ENCODE data around the gene CCR7. TPM values are rescaled to one million over a fixed set of nuclear protein-coding genes. Genes with fewer than 3 reads are reported as not detected.
A peak's percentile ranks its signal among the peaks of the same experiment; 100 is the strongest.

The CCR7 gene
- total and polyA plus RNA-seq, 8 donors, result 0.07 to 0.82 (median 0.09) TPM; not detected in 3

- no peaks in the 10 kb centered on the region for H3K9me3 ChIP-seq
- DNase-seq, result peak in 3 of 6 donors; percentile 12 to 34 (median 31)
- no peak for FAIRE-seq
These were observed 6.2 kb downstream of the CCR7 start for GRCh38 chr17:40558890-40559563.

GRCh38 chr17:40558300-40558889 lies 6.9 kb downstream of the CCR7 start:
- Histone ChIP-seq H3K27ac (no peak overlapping the region), H3K27me3 (no peaks in the 10 kb centered on the region), H3K4me3 (no peak overlapping the region), H3K9me3 (no peaks in the 10 kb centered on the region), H3K4me1 (peaks cover 0 to 3% (median 0%) of the 10 kb centered on the region in 3 donors), H3K36me3 (no peaks in the 10 kb centered on the region)
- DNase-seq (peak in 1 of 6 donors; percentile 34), FAIRE-seq (no peak), ATAC-seq (no peak)
- intact Hi-C loops (cut with DNase I), result loop anchor here in 1 of 3 donors (10.0 kb wide), 1 partner anchor 194 kb away; the partner anchor contains the start of gene GJD3
- no peak for TF ChIP-seq CTCF (IDR thresholded peaks at IDR 0.05)
- 65 to 70% methylated on average over 9 of the region's 9 CpGs for WGBS, 2 donors

More at GRCh38 chr17:40558890-40559563, 6.2 kb downstream of the CCR7 start:
- intact Hi-C loops (cut with DNase I), result loop anchor here in 1 of 3 donors (10.0 kb wide), 1 partner anchor 194 kb away; the partner anchor contains the start of gene GJD3
- peaks cover 0 to 3% (median 0%) of the 10 kb centered on the region in 3 donors for H3K4me1 ChIP-seq
- no peak for TF ChIP-seq CTCF (IDR thresholded peaks at IDR 0.05)
- 71 to 86% methylated on average over 10 of the region's 10 CpGs for WGBS, 2 donors
- H3K4me3 ChIP-seq, result no peak overlapping the region
- no peak overlapping the region for H3K27ac ChIP-seq
- H3K36me3 ChIP-seq, result no peaks in the 10 kb centered on the region
- ATAC-seq, result no peak
- H3K27me3 ChIP-seq, result no peaks in the 10 kb centered on the region

DNA sequence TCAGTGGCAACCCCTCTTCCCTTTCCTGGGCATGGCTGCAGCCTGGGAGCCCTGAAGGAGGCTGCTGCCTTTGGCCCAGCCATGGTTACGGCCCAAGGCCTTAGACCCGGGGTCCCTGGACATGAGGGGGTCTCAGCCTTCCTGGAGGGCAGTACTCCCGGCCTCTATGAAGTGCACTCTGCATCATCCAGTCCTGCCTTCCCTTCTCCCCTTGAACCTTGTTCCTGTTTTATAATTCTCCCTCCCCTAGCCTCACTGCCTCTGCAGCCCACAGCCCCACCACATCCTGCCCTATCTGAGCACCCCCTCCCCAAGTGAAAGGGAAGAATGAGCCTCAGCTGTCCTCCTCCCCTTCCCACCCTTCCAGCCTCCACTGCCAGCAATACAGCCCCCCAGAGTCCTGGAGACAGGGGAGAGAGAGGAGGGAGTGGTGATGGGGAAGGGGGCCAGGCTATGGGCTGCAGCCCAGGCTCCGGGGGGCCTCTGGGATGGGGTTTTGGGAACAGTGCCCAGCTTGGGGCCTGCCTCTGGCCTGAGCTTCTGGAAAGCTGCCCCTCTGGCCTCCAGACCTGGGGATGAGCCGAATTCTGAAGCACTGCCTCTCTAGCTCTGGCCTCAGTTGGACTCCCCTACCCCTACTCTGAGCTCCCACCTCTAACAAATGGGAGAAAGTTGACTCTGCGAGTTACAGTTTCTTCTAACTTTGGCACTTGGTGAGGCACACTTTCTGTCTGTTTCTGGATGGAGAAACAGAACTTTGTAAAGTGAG lies 7.6 kb downstream of the CCR7 start:
- DNase-seq, result peak in 3 of 6 donors; percentile 12 to 40 (median 31)
- Histone ChIP-seq H3K4me1 (peaks cover 0 to 3% (median 0%) of the 10 kb centered on the region in 3 donors), H3K27ac (peak overlapping the region in 1 of 4 donors; percentile 41), H3K9me3 (no peaks in the 10 kb centered on the region), H3K36me3 (no peaks in the 10 kb centered on the region), H3K27me3 (no peaks in the 10 kb centered on the region), H3K4me3 (no peak overlapping the region)
- no peak for FAIRE-seq
- intact Hi-C loops (cut with DNase I), result loop anchor here in 1 of 3 donors (10.0 kb wide), 1 partner anchor 193 kb away; the partner anchor contains the start of gene GJD3
- no peak for ATAC-seq
- WGBS, 2 donors, result 50 to 55% methylated on average over 6 of the region's 6 CpGs
- TF ChIP-seq CTCF (IDR thresholded peaks at IDR 0.05), result no peak

DNA sequence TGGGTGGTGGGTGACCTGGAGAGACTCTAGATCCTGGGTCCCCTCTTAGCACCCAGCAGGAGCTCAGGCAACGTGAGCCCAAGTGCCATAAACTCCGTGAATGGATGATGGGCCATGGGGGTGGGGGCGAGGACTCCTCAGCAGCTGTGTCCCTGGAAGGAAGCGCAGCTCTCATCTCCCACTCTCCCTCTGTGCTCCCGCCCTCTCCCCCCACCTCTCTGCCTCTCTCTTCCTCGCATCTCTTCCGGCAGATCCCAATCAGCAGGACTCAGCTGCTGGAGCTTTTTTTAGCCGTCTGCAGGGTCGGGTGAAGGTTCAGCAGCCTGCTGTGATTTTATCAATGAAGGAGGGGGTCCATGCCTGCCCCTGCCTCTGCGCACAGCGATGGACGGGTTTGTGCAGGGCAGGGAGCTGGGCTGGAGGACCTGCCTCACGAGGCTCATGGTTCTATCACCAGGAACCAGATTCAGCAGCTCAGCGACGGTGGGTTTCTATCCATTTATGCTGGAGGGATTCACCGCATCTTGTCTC lies 8.3 kb downstream of the CCR7 start:
- Histone ChIP-seq H3K36me3 (no peaks in the 10 kb centered on the region), H3K4me3 (no peak overlapping the region), H3K27me3 (no peaks in the 10 kb centered on the region), H3K4me1 (peaks cover 0 to 3% (median 0%) of the 10 kb centered on the region in 3 donors), H3K9me3 (no peaks in the 10 kb centered on the region), H3K27ac (peak overlapping the region in 1 of 4 donors; percentile 41)
- TF ChIP-seq CTCF (IDR thresholded peaks at IDR 0.05), result no peak
- no peak for FAIRE-seq
- WGBS, 2 donors, result 55 to 60% methylated on average over 16 of the region's 16 CpGs
- ATAC-seq, result no peak
- intact Hi-C loops (cut with DNase I), result loop anchor here in 1 of 3 donors (10.0 kb wide), 1 partner anchor 192 kb away; the partner anchor contains the start of gene GJD3
- DNase-seq, result peak in 3 of 6 donors; percentile 12 to 39 (median 33)

Data from pancreas (tissue), 10 donors.